GM12873 (cell line): ENCODE measurements around the gene ADCYAP1R1.

ENCODE experiments used
- TF ChIP-seq, protein P1 (sequence below): IDR thresholded peaks from 2 replicates; pipeline ENCODE4 v1.5.1; 2012; ENCODE audit warnings: low read depth, mild to moderate bottlenecking, moderate library complexity, low read length, control low read depth; ENCODE audit not compliant: insufficient read depth; ENCODE audit errors: missing control alignments

ADCYAP1R1 gene

GRCh38 chr7:31099451-31100444 is 47.6 kb downstream of the ADCYAP1R1 start:
- TF ChIP-seq, protein P1, sequence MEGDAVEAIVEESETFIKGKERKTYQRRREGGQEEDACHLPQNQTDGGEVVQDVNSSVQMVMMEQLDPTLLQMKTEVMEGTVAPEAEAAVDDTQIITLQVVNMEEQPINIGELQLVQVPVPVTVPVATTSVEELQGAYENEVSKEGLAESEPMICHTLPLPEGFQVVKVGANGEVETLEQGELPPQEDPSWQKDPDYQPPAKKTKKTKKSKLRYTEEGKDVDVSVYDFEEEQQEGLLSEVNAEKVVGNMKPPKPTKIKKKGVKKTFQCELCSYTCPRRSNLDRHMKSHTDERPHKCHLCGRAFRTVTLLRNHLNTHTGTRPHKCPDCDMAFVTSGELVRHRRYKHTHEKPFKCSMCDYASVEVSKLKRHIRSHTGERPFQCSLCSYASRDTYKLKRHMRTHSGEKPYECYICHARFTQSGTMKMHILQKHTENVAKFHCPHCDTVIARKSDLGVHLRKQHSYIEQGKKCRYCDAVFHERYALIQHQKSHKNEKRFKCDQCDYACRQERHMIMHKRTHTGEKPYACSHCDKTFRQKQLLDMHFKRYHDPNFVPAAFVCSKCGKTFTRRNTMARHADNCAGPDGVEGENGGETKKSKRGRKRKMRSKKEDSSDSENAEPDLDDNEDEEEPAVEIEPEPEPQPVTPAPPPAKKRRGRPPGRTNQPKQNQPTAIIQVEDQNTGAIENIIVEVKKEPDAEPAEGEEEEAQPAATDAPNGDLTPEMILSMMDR = no peak

- TF ChIP-seq, protein P1 = no peak
Observed at GRCh38 chr7:31100445-31100844, 48.3 kb downstream of the ADCYAP1R1 start.

- TF ChIP-seq, protein P1 = no peak
Observed at GRCh38 chr7:31100871-31101270, 48.8 kb downstream of the ADCYAP1R1 start.

DNA sequence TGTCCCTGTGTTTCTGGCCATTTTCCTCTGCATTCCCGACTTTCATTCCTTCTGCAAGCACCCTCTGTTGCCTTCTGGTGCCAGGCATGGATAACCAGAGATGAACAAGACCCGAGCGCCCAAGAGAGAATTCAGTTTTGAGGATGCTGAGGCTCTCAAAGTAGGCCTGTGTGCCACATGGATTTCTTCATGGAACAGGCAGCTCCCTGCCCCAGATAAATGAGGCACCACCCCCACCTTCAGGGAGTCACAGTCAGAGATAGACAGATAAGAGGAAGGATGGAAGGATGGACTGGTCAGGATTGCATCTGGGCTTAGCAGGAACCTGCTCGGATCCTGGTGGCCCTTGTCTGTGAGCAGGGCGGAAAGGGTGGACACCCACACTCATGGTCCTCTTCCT is 49.4 kb downstream of the ADCYAP1R1 start:
- TF ChIP-seq, protein P1 = no peak

DNA sequence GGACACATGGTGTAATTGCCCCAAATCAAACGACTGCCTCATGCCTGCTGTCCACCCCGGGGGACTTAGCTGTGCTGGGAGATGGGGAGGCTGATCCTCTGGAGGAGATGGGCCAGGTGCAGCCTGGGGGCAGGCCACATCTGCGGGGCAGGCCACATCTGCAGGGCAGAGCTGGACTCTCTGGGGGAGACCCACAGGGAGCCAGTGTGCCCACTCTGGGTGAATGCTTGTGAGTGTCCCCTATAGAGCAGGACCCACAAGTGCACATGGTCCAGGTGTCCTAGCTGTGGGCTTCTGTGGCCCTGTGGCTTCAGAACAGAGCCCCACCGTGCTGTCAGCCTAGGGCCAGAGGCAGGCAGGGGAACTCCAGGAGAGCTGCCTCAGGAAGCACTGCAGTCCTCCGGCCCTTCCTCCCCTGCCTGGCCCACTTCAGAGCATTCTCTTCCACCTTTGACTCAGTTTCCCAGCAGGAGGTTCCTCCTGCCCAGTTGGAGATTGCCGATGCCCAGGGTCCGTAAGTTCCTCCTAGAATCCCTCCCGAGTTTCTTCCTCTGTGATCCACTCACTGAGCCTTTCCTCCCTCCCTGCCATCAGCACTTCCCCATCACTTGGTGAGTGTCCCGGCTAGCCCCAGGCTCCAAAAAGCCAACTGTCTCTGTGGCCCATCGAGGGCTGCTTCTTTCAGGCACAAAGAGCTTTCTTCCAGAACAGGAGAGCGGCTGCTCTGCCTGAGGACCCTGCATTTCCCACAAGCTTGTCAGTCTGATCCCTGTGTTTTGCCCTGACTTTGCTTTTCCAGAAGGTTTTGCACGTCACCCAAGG is 50.3 kb downstream of the ADCYAP1R1 start:
- TF ChIP-seq, protein P1 = no peak

GRCh38 chr7:31102973-31103850 is 51.1 kb downstream of the ADCYAP1R1 start:
- TF ChIP-seq, protein P1 = no peak
